ENCODE measurements around the gene PRM2.

DNA sequence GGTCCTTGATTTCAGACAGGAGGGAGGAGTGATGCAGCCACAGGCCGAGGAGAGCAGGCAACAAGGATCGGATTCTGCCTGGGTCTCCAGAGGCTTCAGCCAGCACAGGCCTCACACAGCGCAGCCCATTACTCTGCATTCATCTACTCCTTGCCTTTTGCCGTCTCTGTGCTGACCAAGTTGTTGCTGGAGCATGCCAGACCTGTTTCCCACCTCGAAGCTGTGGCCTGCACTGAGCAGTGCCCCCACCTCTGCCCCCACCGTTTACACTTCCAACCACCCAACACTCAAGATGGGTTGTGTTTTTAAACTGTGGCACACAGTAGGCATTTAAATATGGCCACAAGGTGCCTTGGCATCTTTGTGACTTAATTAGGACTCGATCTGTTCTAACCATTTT is 1.3 kb downstream of the PRM2 start:
- TF ChIP-seq EZH2 (IDR thresholded peaks at IDR 0.05; ENCODE audit: insufficient read depth, poor library complexity, severe bottlenecking) (no peak), EZH2phosphoT487 (IDR thresholded peaks at IDR 0.05; ENCODE audit: insufficient read depth, low read depth) (no peak)

Data from GM23248 (cell line).